HL-60 (cell line): ENCODE results near the gene RIPK3.

Experiments
- CTCF ChIP-seq: IDR thresholded peaks from one replicate; pipeline ENCODE4 v1.5.1; 2011; ENCODE audit warnings: low read length, control low read depth, inconsistent platforms; ENCODE audit not compliant: insufficient read depth
- GABPA ChIP-seq: IDR thresholded peaks from 2 replicates; pipeline ENCODE4 v1.6.1; 2012; ENCODE audit warnings: low read depth
- POLR2AphosphoS5 ChIP-seq: IDR thresholded peaks from 2 replicates; pipeline ENCODE4 v1.6.1; 2012; ENCODE audit warnings: low read depth
- SPI1 ChIP-seq: IDR thresholded peaks from 2 replicates; pipeline ENCODE4 v1.6.1; 2012; ENCODE audit warnings: low read depth, mild to moderate bottlenecking, borderline replicate concordance

DNA sequence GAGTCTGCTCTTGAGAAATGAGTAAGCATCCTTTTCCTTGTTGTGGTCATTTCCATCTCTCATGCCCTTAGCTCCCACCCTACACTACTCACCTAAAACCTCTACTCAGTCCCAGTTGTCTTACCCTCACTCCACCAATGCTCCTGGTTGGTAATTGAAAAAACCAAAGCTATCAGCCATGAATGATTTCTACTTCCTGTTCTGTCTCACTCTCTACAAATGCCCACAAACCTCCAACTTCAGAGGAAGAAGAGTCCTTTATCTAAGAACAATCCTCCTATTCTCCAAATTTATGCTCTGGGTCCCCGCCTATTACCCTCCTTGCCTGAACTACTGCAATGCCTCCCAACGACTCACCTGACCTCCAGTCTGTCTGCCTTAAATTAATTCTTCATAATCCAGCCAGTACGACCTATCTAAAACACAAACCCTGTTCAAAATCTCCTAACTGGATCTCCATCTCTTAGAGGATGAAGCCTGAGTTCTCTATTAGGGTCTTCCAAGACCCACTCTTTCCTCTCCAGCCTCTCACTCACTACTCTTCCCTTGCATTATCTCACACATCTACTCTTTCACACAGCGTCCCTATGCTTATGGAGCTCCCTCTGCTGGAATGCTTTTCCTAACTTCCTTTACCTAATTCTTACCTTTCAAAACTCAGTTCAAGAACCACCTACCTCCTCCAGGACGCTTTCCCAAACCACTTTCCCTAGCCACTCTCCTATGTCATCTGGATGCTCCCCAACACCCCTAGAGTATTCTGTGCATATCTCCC, 42.4 kb downstream of the RIPK3 start:
- TF ChIP-seq CTCF (peak; percentile 0), SPI1 (no peak), GABPA (no peak), POLR2AphosphoS5 (no peak)
